ENCODE measurements around the gene NFATC1.

DNA sequence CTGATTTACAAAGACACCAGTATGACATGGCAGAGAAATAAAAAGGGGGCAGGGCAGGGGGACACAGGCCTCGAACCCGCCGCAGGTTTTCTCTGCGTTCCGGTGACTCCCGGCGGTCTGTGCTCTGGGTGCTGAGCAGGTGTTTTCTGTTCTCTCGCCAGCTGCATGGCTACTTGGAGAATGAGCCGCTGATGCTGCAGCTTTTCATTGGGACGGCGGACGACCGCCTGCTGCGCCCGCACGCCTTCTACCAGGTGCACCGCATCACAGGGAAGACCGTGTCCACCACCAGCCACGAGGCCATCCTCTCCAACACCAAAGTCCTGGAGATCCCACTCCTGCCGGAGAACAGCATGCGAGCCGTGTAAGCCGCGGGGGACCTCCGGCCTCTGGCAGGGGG lies 52.9 kb downstream of the NFATC1 start:
- TF ChIP-seq, protein P1, sequence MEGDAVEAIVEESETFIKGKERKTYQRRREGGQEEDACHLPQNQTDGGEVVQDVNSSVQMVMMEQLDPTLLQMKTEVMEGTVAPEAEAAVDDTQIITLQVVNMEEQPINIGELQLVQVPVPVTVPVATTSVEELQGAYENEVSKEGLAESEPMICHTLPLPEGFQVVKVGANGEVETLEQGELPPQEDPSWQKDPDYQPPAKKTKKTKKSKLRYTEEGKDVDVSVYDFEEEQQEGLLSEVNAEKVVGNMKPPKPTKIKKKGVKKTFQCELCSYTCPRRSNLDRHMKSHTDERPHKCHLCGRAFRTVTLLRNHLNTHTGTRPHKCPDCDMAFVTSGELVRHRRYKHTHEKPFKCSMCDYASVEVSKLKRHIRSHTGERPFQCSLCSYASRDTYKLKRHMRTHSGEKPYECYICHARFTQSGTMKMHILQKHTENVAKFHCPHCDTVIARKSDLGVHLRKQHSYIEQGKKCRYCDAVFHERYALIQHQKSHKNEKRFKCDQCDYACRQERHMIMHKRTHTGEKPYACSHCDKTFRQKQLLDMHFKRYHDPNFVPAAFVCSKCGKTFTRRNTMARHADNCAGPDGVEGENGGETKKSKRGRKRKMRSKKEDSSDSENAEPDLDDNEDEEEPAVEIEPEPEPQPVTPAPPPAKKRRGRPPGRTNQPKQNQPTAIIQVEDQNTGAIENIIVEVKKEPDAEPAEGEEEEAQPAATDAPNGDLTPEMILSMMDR (IDR thresholded peaks at IDR 0.05; ENCODE audit: low read depth, low read length, poor library complexity, severe bottlenecking), result no peak
- no peak for TF ChIP-seq EZH2phosphoT487 (IDR thresholded peaks at IDR 0.05; ENCODE audit: borderline replicate concordance, low read length)
